GM12878 (cell line): Measurements from ENCODE around the gene PPIP5K2. TPM values are rescaled to one million over a fixed set of nuclear protein-coding genes. Genes with fewer than 3 reads are reported as not detected.

Experiments
- BCL11A ChIP-seq: IDR thresholded peaks from 2 replicates; pipeline ENCODE4 v1.6.1; 2011; ENCODE audit warnings: low read depth, low read length
- BHLHE40 ChIP-seq, 2 experiments: fragments of 450-650 bp in 1 of 2; IDR thresholded peaks; 2 replicates each; pipeline ENCODE4 v1.6.1; 2011 to 2017; ENCODE audit warnings: low read depth in 2 of 2, borderline replicate concordance in 1 of 2, improper control_type of control experiment in 1 of 2, low read length in 1 of 2, mild to moderate bottlenecking in 1 of 2
- BMI1 ChIP-seq: fragments of 450-650 bp; IDR thresholded peaks from 2 replicates; pipeline ENCODE4 v1.6.1; 2016; ENCODE audit warnings: mild to moderate bottlenecking, moderate library complexity, borderline replicate concordance
- EGR1 ChIP-seq, 2 experiments: IDR thresholded peaks; 1 replicate in 1 of 2; 2 replicates in 1 of 2; pipeline ENCODE4 v1.6.1; 2011 to 2012; ENCODE audit warnings: low read depth in 2 of 2, low read length in 2 of 2, borderline replicate concordance in 1 of 2, mild to moderate bottlenecking in 1 of 2, moderate library complexity in 1 of 2
- FOXK2 ChIP-seq: fragments of 450-650 bp; IDR thresholded peaks from 2 replicates; pipeline ENCODE4 v1.6.1; 2017; ENCODE audit warnings: mild to moderate bottlenecking, moderate library complexity
- FOXM1 ChIP-seq: IDR thresholded peaks from 2 replicates; pipeline ENCODE4 v1.6.1; 2012; ENCODE audit warnings: low read depth, mild to moderate bottlenecking, inconsistent platforms, low read length, moderate library complexity
- HDGF ChIP-seq: fragments of 450-650 bp; IDR thresholded peaks from 2 replicates; pipeline ENCODE4 v1.6.1; 2016; ENCODE audit warnings: antibody characterized with exemption
- MEF2B ChIP-seq: fragments of 450-650 bp; IDR thresholded peaks from 2 replicates; pipeline ENCODE4 v1.6.1; 2018; ENCODE audit warnings: mild to moderate bottlenecking, moderate library complexity; ENCODE audit not compliant: partially characterized antibody, poor library complexity, severe bottlenecking
- NFXL1 ChIP-seq: fragments of 450-650 bp; IDR thresholded peaks from 2 replicates; pipeline ENCODE4 v1.6.1; 2017; ENCODE audit warnings: antibody characterized with exemption, mild to moderate bottlenecking, borderline replicate concordance
- NR2F1 ChIP-seq: fragments of 450-650 bp; conservative IDR thresholded peaks from 2 replicates; pipeline ENCODE4 v1.6.1; 2017; ENCODE audit warnings: mild to moderate bottlenecking
- PAX5 ChIP-seq: IDR thresholded peaks from 2 replicates; pipeline ENCODE4 v1.6.1; 2011; ENCODE audit warnings: low read depth, low read length, borderline replicate concordance
- PKNOX1 ChIP-seq: fragments of 450-650 bp; IDR thresholded peaks from 2 replicates; pipeline ENCODE4 v1.6.1; 2016; ENCODE audit warnings: mild to moderate bottlenecking
- PML ChIP-seq: IDR thresholded peaks from 2 replicates; pipeline ENCODE4 v1.6.1; 2012; ENCODE audit warnings: low read length, inconsistent platforms
- POLR2AphosphoS2 ChIP-seq: IDR thresholded peaks from 2 replicates; pipeline ENCODE4 v1.6.1; 2011; ENCODE audit warnings: low read depth, mild to moderate bottlenecking, low read length, improper control_type of control experiment, moderate library complexity
- POU2F2 ChIP-seq: IDR thresholded peaks from 3 replicates; pipeline ENCODE4 v1.6.1; 2011; ENCODE audit warnings: low read depth, mild to moderate bottlenecking, low read length, borderline replicate concordance
- RCOR1 ChIP-seq: conservative IDR thresholded peaks from 2 replicates; pipeline ENCODE4 v1.6.1; 2012; ENCODE audit warnings: low read depth, low read length, improper control_type of control experiment
- RELA ChIP-seq: fragments of 450-650 bp; IDR thresholded peaks from 2 replicates; pipeline ENCODE4 v1.8.0; 2014; ENCODE audit warnings: borderline replicate concordance; ENCODE audit not compliant: partially characterized antibody
- RFX5 ChIP-seq: IDR thresholded peaks from 2 replicates; pipeline ENCODE4 v1.6.1; 2011; ENCODE audit warnings: low read depth, low read length, improper control_type of control experiment
- SKIL ChIP-seq: fragments of 450-650 bp; IDR thresholded peaks from 2 replicates; pipeline ENCODE4 v1.6.1; 2017; ENCODE audit warnings: mild to moderate bottlenecking, low read depth, inconsistent platforms; ENCODE audit not compliant: poor library complexity, severe bottlenecking
- SMC3 ChIP-seq: IDR thresholded peaks from 2 replicates; pipeline ENCODE4 v1.6.1; 2011; ENCODE audit warnings: low read length, improper control_type of control experiment, borderline replicate concordance
- SREBF2 ChIP-seq: IDR thresholded peaks from 2 replicates; pipeline ENCODE4 v1.6.1; 2012; ENCODE audit warnings: mild to moderate bottlenecking, low read length
- ZBED1 ChIP-seq: IDR thresholded peaks from 2 replicates; pipeline ENCODE4 v1.6.1; 2016; ENCODE audit warnings: borderline replicate concordance
- ZBTB40 ChIP-seq: fragments of 450-650 bp; IDR thresholded peaks from 2 replicates; pipeline ENCODE4 v1.6.1; 2016; ENCODE audit warnings: mild to moderate bottlenecking, moderate library complexity, borderline replicate concordance
- ZNF217 ChIP-seq: fragments of 450-650 bp; IDR thresholded peaks from 2 replicates; pipeline ENCODE4 v1.6.1; 2017; ENCODE audit warnings: antibody characterized with exemption, mild to moderate bottlenecking
- ZNF24 ChIP-seq: fragments of 450-650 bp; IDR thresholded peaks from 2 replicates; pipeline ENCODE4 v1.6.1; 2017; ENCODE audit warnings: antibody characterized with exemption, mild to moderate bottlenecking
- polyA plus RNA-seq, 11 experiments: library from polyadenylated mRNA; depleted of rRNA in 4 of 11; unstranded in 6 of 11; stranded (reverse) in 5 of 11; fragments of >200 nt; fragmentation: Nextera tagmentation in 4 of 11; fragmentation: Illumina TruSeq in 1 of 11; extraction: Ambion mirVana in 4 of 11; extraction: Trizol in 1 of 11; gene quantifications; 1 replicate in 1 of 11; 2 replicates in 10 of 11; pipeline versions ENCODE4 v1.2.1 to v1.2.3, GENCODE V29; 2011 to 2016; ENCODE audit warnings: inconsistent platforms in 2 of 11, missing spikeins in 2 of 11, low read depth in 1 of 11
- total RNA-seq, 4 experiments: library from RNA; depleted of rRNA in 3 of 4; stranded (reverse); fragments of >200 nt in 3 of 4; fragmentation: Illumina TruSeq in 1 of 4; extraction: Trizol in 1 of 4; gene quantifications; 2 replicates each; pipeline versions ENCODE4 v1.2.1 to v1.2.3, GENCODE V29; 2013 to 2021

PPIP5K2 gene
- total and polyA plus RNA-seq, 10 of the 15 experiments (the other 5 are each of a cell fraction or from before 2014, with no cell fraction given), result 27.7 to 87.3 (median 58.6) TPM

- TF ChIP-seq NR2F1 (peak; percentile 44; the same call in 1 of the 2 replicates), ZBTB40 (no peak), RCOR1 (no peak), POU2F2 (no peak), FOXK2 (no peak), RELA (no peak), ZNF24 (no peak), BHLHE40 (IDR thresholded peaks at IDR 0.05; ENCODE audit: borderline replicate concordance in 1 of 2, low read depth in 2 of 2, low read length in 1 of 2) (peak in 1 of 2 experiments; percentile 78; a peak in 2 of 4 replicates), ZBED1 (no peak), SMC3 (no peak), HDGF (no peak), PKNOX1 (no peak), BCL11A (no peak), EGR1 (IDR thresholded peaks at IDR 0.05; ENCODE audit: borderline replicate concordance in 1 of 2, low read depth in 2 of 2, low read length in 2 of 2) (peak; percentile 66 to 97), ZNF217 (no peak; the same call in 1 of the 2 replicates), NFXL1 (no peak), POLR2AphosphoS2 (no peak), SKIL (no peak), BMI1 (no peak), RFX5 (no peak), PAX5 (no peak), PML (no peak), FOXM1 (no peak), SREBF2 (no peak), MEF2B (no peak)
These were observed 139.0 kb downstream of the PPIP5K2 start (continued) for GRCh38 chr5:103258957-103259704.
